HepG2 (cell line): ENCODE data around the gene DNAJA3. TPM values are rescaled to one million over a fixed set of nuclear protein-coding genes. Genes with fewer than 3 reads are reported as not detected.

Experiments used
- ATAC-seq: fragments of 200-7000 bp; cut with Tn5 transposase; 3 replicates; pipeline ENCODE4 v1.9.1; 2020; ENCODE audit warnings: mild to moderate bottlenecking, moderate library complexity
- BruUV-seq: library from RNA; stranded (reverse); fragments of 400-500 nt; replicated peaks from 2 replicates; lab custom pipeline; 2021; lab: Mats Ljungman, UMichigan
- CTCF ChIA-PET: fragments of 300-600 bp; formaldehyde crosslinking; extraction: SDS; loops from one replicate; lab custom pipeline; 2021; ENCODE audit warnings: low total read pairs, inconsistent platforms, low intra/inter-chr PET ratio; lab: Yijun Ruan, JAX
- POLR2A ChIA-PET: fragments of 350-600 bp; sonication (Branson Sonifier 250); formaldehyde crosslinking; loops from one replicate; lab custom pipeline; 2020; ENCODE audit warnings: antibody characterized with exemption, inconsistent platforms; lab: Yijun Ruan, JAX
- DNase-seq: peaks from one replicate; pipeline ENCODE4 v3.0.0-alpha.2; 2015; ENCODE audit warnings: low spot score
- FAIRE-seq: peaks from 3 replicates; lab custom pipeline; 2011; peaks lifted over from hg19 to GRCh38; lab: Jason Lieb, UNC
- H2AFZ ChIP-seq: one replicate; pipeline ENCODE4 v1.6.1; 2011; ENCODE audit warnings: low read length, inconsistent platforms
- H3K27ac ChIP-seq: fragments of 300-600 bp; 3 replicates; pipeline ENCODE4 v1.8.0; 2011; ENCODE audit warnings: mixed run types, mild to moderate bottlenecking, mixed read lengths, low read length, inconsistent platforms; ENCODE audit not compliant: insufficient read depth; ENCODE audit errors: extremely low read length
- H3K27me3 ChIP-seq, 2 experiments: fragments of 200-600 bp in 1 of 2; 2 replicates in 1 of 2; 3 replicates in 1 of 2; pipeline versions ENCODE4 v1.6.0 to v1.8.0; 2011; ENCODE audit warnings: low read length in 2 of 2, mild to moderate bottlenecking in 2 of 2, moderate library complexity in 2 of 2, inconsistent platforms in 1 of 2; ENCODE audit not compliant: insufficient read depth in 2 of 2, control insufficient read depth in 1 of 2
- H3K36me3 ChIP-seq, 2 experiments: fragments of 200-600 bp in 1 of 2; replicated peaks in 1 of 2; 2 replicates in 1 of 2; 3 replicates in 1 of 2; pipeline versions ENCODE4 v1.5.1 to v1.8.0; 2011; ENCODE audit warnings: low read length in 2 of 2, inconsistent platforms in 1 of 2; ENCODE audit not compliant: insufficient read depth in 2 of 2, control insufficient read depth in 1 of 2
- H3K4me1 ChIP-seq: 2 replicates; pipeline ENCODE4 v1.5.1; 2012; ENCODE audit warnings: low read length, inconsistent platforms; ENCODE audit not compliant: insufficient read depth
- H3K4me2 ChIP-seq: 2 replicates; pipeline ENCODE4 v1.6.0; 2011; ENCODE audit warnings: low read depth, low read length, inconsistent platforms
- H3K4me3 ChIP-seq, 3 experiments: fragments of 200-600 bp in 1 of 3; sonication (generic), shearing (Covaris generic) in 1 of 3; replicated peaks in 1 of 3; 2 replicates each; pipeline ENCODE4 v1.5.1; 2011 to 2016; ENCODE audit warnings: low read length in 3 of 3, inconsistent platforms in 2 of 3, low read depth in 2 of 3, mild to moderate bottlenecking in 2 of 3, control low read depth in 1 of 3, mixed read lengths in 1 of 3; ENCODE audit not compliant: insufficient read depth in 1 of 3
- H3K79me2 ChIP-seq: one replicate; pipeline ENCODE4 v1.6.1; 2011; ENCODE audit warnings: low read length, inconsistent platforms; ENCODE audit not compliant: insufficient read depth
- H3K9ac ChIP-seq: 2 replicates; pipeline ENCODE4 v1.6.0; 2011; ENCODE audit warnings: mild to moderate bottlenecking, low read depth, low read length, inconsistent platforms; ENCODE audit not compliant: insufficient read depth
- H3K9me3 ChIP-seq: 2 replicates; pipeline ENCODE4 v1.5.1; 2012; ENCODE audit warnings: mild to moderate bottlenecking, low read length
- H4K20me1 ChIP-seq: 2 replicates; pipeline ENCODE4 v1.6.0; 2011; ENCODE audit warnings: inconsistent platforms, mild to moderate bottlenecking, low read length, moderate library complexity; ENCODE audit not compliant: insufficient read depth
- ATM ChIP-seq: fragments of 450-650 bp; IDR thresholded peaks from 2 replicates; pipeline ENCODE4 v1.7.1; 2017; ENCODE audit warnings: mild to moderate bottlenecking, borderline replicate concordance
- DR1 ChIP-seq: sonication (generic); formaldehyde crosslinking; IDR thresholded peaks from 2 replicates; pipeline ENCODE4 v1.8.0; 2021; ENCODE audit warnings: mild to moderate bottlenecking, missing genetic modification reagents, inconsistent platforms
- GATAD1 ChIP-seq: IDR thresholded peaks from 2 replicates; pipeline ENCODE4 v1.6.1; 2016; ENCODE audit warnings: missing genetic modification reagents, missing compliant biosample characterization
- HMGA1 ChIP-seq: sonication (generic); formaldehyde crosslinking; conservative IDR thresholded peaks from 2 replicates; pipeline ENCODE4 v1.4.0; 2020; ENCODE audit warnings: missing genetic modification reagents
- JARID2 ChIP-seq: sonication (generic); formaldehyde crosslinking; IDR thresholded peaks from 2 replicates; pipeline ENCODE4 v1.8.1; 2023; ENCODE audit warnings: missing genetic modification reagents, inconsistent platforms; ENCODE audit not compliant: insufficient replicate concordance
- ZMYM3 ChIP-seq: sonication (generic); formaldehyde crosslinking; IDR thresholded peaks from 2 replicates; pipeline ENCODE4 v1.5.1; 2020; ENCODE audit warnings: mild to moderate bottlenecking, missing genetic modification reagents
- ZNF274 ChIP-seq: sonication (generic); formaldehyde crosslinking; IDR thresholded peaks from 2 replicates; pipeline ENCODE4 v1.5.1; 2020; ENCODE audit warnings: mild to moderate bottlenecking, missing genetic modification reagents
- ZNF563 ChIP-seq: sonication (generic); formaldehyde crosslinking; IDR thresholded peaks from 2 replicates; pipeline ENCODE4 v1.8.0; 2022; ENCODE audit warnings: mild to moderate bottlenecking, moderate library complexity, missing genetic modification reagents
- WGBS: methylation state at CpG from one replicate; pipeline ENCODE4 v1.1.6; 2017; ENCODE audit warnings: low lambda C conversion rate; 5-methylcytosine and 5-hydroxymethylcytosine counted together
- in situ Hi-C: cut with HindIII; loops from 2 replicates; pipeline ENCODE4 v1.10.0; 2017; ENCODE audit warnings: low pct_unique_long_range_greater_than_20kb; ENCODE audit not compliant: extremely low pct_ligation_motif_present
- intact Hi-C: fragments of 100-400 bp; cut with micrococcal nuclease; formaldehyde crosslinking; loops from one replicate; pipeline ENCODE4 v1.10.0; 2022; ENCODE audit not compliant: unreplicated experiment
- polyA plus RNA-seq, 8 experiments: library from polyadenylated mRNA; depleted of rRNA in 3 of 8; stranded (reverse) in 7 of 8; unstranded in 1 of 8; fragments of >200 nt; fragmentation: Illumina TruSeq in 4 of 8; extraction: Trizol in 4 of 8; gene quantifications; 2 replicates each; pipeline versions ENCODE4 v1.2.1 to v1.2.3, GENCODE V29; 2011 to 2016; ENCODE audit warnings: low read depth in 4 of 8, missing spikeins in 1 of 8, mixed read lengths in 1 of 8; ENCODE audit not compliant: insufficient read depth in 1 of 8
- total RNA-seq, 5 experiments: library from RNA; depleted of rRNA; stranded (reverse); fragments of >200 nt; fragmentation: Illumina TruSeq; extraction: Trizol; gene quantifications; 2 replicates each; pipeline ENCODE4 v1.2.3, GENCODE V29; 2016; ENCODE audit warnings: low read depth in 1 of 5
- TF ChIP-seq, protein P1 (sequence below): sonication (generic); formaldehyde crosslinking; IDR thresholded peaks from 2 replicates; pipeline ENCODE4 v1.4.0; 2020; ENCODE audit warnings: missing genetic modification reagents, borderline replicate concordance

The DNAJA3 gene
- total and polyA plus RNA-seq, 2 of the 13 experiments (the other 11 are each of a cell fraction or from before 2014, with no cell fraction given) = 77.0 to 83.3 TPM

DNA sequence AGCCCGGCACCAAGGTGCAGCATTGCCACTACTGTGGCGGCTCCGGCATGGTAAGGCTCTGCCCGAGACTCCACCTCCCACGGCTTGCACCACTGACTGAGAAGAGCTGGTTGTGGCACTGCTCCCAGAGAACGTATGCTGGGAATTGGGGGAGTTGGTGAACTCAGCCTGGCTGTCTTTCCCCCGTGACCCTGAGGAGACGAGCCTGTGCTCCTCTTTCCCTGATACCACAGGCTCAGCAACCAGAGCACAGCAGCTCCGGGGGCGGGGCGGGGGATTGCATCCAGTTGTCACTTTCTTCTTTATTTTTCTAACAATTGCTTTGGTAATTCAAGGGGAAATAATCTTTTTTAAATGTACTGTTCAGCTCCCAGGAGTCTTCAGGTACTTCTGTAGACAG is 16.7 kb downstream of the DNAJA3 start:
- FAIRE-seq = no peak
- H3K4me3 ChIP-seq = no peak overlapping the region
- intact Hi-C loops (no loop called here), in situ Hi-C loops (no loop called here)
- WGBS = 99% methylated on average over 5 of the region's 11 CpGs
- CTCF ChIA-PET = no interaction called here
- TF ChIP-seq ATM (no peak), HMGA1 (CRISPR knock-in tag) (no peak), ZMYM3 (CRISPR knock-in tag) (no peak), ZNF274 (CRISPR knock-in tag) (no peak), ZNF563 (CRISPR knock-in tag) (no peak), JARID2 (CRISPR knock-in tag) (no peak), DR1 (no peak), GATAD1 (CRISPR knock-in tag) (no peak)
- TF ChIP-seq, protein P1, sequence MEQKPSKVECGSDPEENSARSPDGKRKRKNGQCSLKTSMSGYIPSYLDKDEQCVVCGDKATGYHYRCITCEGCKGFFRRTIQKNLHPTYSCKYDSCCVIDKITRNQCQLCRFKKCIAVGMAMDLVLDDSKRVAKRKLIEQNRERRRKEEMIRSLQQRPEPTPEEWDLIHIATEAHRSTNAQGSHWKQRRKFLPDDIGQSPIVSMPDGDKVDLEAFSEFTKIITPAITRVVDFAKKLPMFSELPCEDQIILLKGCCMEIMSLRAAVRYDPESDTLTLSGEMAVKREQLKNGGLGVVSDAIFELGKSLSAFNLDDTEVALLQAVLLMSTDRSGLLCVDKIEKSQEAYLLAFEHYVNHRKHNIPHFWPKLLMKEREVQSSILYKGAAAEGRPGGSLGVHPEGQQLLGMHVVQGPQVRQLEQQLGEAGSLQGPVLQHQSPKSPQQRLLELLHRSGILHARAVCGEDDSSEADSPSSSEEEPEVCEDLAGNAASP (CRISPR knock-in tag) = no peak
- H3K36me3 ChIP-seq = peaks cover 44 to 66% of the 10 kb centered on the region in 2 experiments
- no peak overlapping the region for H3K4me2 ChIP-seq
- no peaks in the 10 kb centered on the region for H4K20me1 ChIP-seq
- no peak overlapping the region for H2AFZ ChIP-seq
- H3K9me3 ChIP-seq = no peaks in the 10 kb centered on the region
- H3K4me1 ChIP-seq = no peaks in the 10 kb centered on the region
- H3K9ac ChIP-seq = no peak overlapping the region
- no peaks in the 10 kb centered on the region for H3K79me2 ChIP-seq
- POLR2A ChIA-PET = no interaction called here
- BruUV-seq = no TSS peak
- ATAC-seq = no peak
- no peak for DNase-seq
- H3K27ac ChIP-seq = no peak overlapping the region
- H3K27me3 ChIP-seq = no peaks in the 10 kb centered on the region
